Hepatocyte (in vitro differentiated cells): ENCODE data around the gene LURAP1L. TPM values are rescaled to one million over a fixed set of nuclear protein-coding genes. Genes with fewer than 3 reads are reported as not detected.

Experiments used
- DNase-seq: peaks from one replicate; pipeline ENCODE4 v3.0.0-alpha.2; 2016; ENCODE audit warnings: low spot score
- H2AFZ ChIP-seq: fragments of 200-600 bp; sonication (generic); 2 replicates; pipeline ENCODE4 v1.6.0; 2016; ENCODE audit warnings: antibody characterized with exemption, mild to moderate bottlenecking
- H3K27ac ChIP-seq: fragments of 200-600 bp; sonication (generic); 2 replicates; pipeline ENCODE4 v1.5.1; 2016; ENCODE audit warnings: mild to moderate bottlenecking
- H3K27me3 ChIP-seq: fragments of 200-600 bp; sonication (generic); 2 replicates; pipeline ENCODE4 v1.6.1; 2016
- H3K36me3 ChIP-seq: fragments of 200-600 bp; sonication (generic); replicated peaks from 2 replicates; pipeline ENCODE4 v1.5.1; 2016; ENCODE audit warnings: low read depth; ENCODE audit not compliant: insufficient read depth
- H3K4me1 ChIP-seq: fragments of 200-600 bp; sonication (generic); 2 replicates; pipeline ENCODE4 v1.5.1; 2016; ENCODE audit warnings: mild to moderate bottlenecking, moderate library complexity; ENCODE audit not compliant: insufficient read depth
- H3K4me2 ChIP-seq: fragments of 200-600 bp; sonication (generic); 2 replicates; pipeline ENCODE4 v1.6.0; 2016
- H3K4me3 ChIP-seq: fragments of 200-600 bp; sonication (generic); 2 replicates; pipeline ENCODE4 v1.5.1; 2016; ENCODE audit warnings: mild to moderate bottlenecking
- H3K79me2 ChIP-seq: fragments of 200-600 bp; sonication (generic); 2 replicates; pipeline ENCODE4 v1.6.0; 2017; ENCODE audit warnings: mild to moderate bottlenecking
- H3K9me2 ChIP-seq: fragments of 200-600 bp; sonication (generic); replicated peaks from 2 replicates; pipeline ENCODE4 v1.6.0; 2017; ENCODE audit warnings: mild to moderate bottlenecking; ENCODE audit not compliant: insufficient read depth
- H3K9me3 ChIP-seq: fragments of 200-600 bp; sonication (generic); 2 replicates; pipeline ENCODE4 v1.5.1; 2016; ENCODE audit warnings: low read depth, mild to moderate bottlenecking
- H4K20me1 ChIP-seq: fragments of 200-600 bp; sonication (generic); 2 replicates; pipeline ENCODE4 v1.6.0; 2016; ENCODE audit warnings: mild to moderate bottlenecking; ENCODE audit not compliant: insufficient read depth, poor library complexity, severe bottlenecking
- EZH2 ChIP-seq: fragments of 200-600 bp; sonication (generic); IDR thresholded peaks from 2 replicates; pipeline ENCODE4 v1.6.1; 2016; ENCODE audit warnings: antibody characterized with exemption, mild to moderate bottlenecking, borderline replicate concordance
- EZH2phosphoT487 ChIP-seq: fragments of 200-600 bp; sonication (generic); IDR thresholded peaks from one replicate; pipeline ENCODE4 v1.6.1; 2018; ENCODE audit warnings: antibody characterized with exemption, mild to moderate bottlenecking, low read depth, moderate library complexity; ENCODE audit not compliant: unreplicated experiment, severe bottlenecking
- WGBS: methylation state at CpG from one replicate; pipeline ENCODE4 v1.1.6; 2016; ENCODE audit warnings: low lambda C conversion rate; ENCODE audit errors: missing lambda C conversion rate; 5-methylcytosine and 5-hydroxymethylcytosine counted together
- polyA plus RNA-seq: library from polyadenylated mRNA; unstranded; fragments of >200 nt; fragmentation: Nextera tagmentation; extraction: Ambion mirVana; gene quantifications from 2 replicates; pipeline ENCODE4 v1.2.1, GENCODE V29; 2016
- total RNA-seq: library from RNA; depleted of rRNA; stranded (reverse); fragments of >200 nt; gene quantifications from 2 replicates; pipeline ENCODE4 v1.2.3, GENCODE V29; 2014
- TF ChIP-seq, protein P1 (sequence below): fragments of 200-600 bp; sonication (generic); IDR thresholded peaks from 2 replicates; pipeline ENCODE4 v1.5.1; 2016; ENCODE audit warnings: antibody characterized with exemption, mild to moderate bottlenecking; ENCODE audit not compliant: poor library complexity

The LURAP1L gene
- total and polyA plus RNA-seq, 2 experiments from 2014 or later = 36.1 to 37.6 TPM

DNA sequence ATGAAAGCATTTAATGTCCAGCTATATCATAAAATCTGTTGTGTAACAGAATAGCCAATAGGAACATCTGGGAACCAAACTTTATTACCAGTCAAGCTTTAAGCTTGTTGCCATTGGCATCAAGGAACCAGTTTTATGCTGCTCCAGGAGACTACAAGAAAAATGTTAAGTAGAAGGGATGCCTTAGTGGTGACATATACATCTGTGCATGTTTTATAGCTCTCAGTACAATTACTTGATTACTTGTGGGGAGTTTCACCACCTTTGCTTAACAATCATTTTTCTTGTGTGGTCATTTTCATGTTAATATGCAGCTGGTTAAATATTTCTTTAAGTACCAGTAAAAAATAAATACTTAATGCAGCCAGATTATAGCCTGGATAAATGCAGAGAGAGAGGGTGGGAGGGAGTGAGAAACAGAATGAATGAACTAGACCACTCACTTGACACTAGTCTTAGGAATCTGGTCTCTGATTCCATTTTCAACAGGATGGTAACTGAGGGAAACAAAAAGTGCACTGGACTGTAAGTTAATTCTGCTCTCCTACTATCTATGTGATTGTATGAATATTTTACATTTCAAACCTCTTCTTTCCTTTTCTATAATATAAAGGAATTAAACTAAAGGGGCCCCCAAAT, 35.7 kb upstream of the LURAP1L start:
- no peaks in the 10 kb centered on the region for H3K9me2 ChIP-seq
- no peak overlapping the region for H2AFZ ChIP-seq
- no peaks in the 10 kb centered on the region for H3K36me3 ChIP-seq
- TF ChIP-seq EZH2phosphoT487 = no peak
- TF ChIP-seq, protein P1, sequence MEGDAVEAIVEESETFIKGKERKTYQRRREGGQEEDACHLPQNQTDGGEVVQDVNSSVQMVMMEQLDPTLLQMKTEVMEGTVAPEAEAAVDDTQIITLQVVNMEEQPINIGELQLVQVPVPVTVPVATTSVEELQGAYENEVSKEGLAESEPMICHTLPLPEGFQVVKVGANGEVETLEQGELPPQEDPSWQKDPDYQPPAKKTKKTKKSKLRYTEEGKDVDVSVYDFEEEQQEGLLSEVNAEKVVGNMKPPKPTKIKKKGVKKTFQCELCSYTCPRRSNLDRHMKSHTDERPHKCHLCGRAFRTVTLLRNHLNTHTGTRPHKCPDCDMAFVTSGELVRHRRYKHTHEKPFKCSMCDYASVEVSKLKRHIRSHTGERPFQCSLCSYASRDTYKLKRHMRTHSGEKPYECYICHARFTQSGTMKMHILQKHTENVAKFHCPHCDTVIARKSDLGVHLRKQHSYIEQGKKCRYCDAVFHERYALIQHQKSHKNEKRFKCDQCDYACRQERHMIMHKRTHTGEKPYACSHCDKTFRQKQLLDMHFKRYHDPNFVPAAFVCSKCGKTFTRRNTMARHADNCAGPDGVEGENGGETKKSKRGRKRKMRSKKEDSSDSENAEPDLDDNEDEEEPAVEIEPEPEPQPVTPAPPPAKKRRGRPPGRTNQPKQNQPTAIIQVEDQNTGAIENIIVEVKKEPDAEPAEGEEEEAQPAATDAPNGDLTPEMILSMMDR = no peak
- TF ChIP-seq EZH2 = no peak
- H3K27me3 ChIP-seq = no peaks in the 10 kb centered on the region
- no peaks in the 10 kb centered on the region for H3K79me2 ChIP-seq
- no peaks in the 10 kb centered on the region for H3K4me1 ChIP-seq
- no peak overlapping the region for H3K4me3 ChIP-seq
- no peak for DNase-seq
- no peak overlapping the region for H3K27ac ChIP-seq
- H3K4me2 ChIP-seq = no peak overlapping the region
- H4K20me1 ChIP-seq = no peaks in the 10 kb centered on the region
- no peaks in the 10 kb centered on the region for H3K9me3 ChIP-seq

DNA sequence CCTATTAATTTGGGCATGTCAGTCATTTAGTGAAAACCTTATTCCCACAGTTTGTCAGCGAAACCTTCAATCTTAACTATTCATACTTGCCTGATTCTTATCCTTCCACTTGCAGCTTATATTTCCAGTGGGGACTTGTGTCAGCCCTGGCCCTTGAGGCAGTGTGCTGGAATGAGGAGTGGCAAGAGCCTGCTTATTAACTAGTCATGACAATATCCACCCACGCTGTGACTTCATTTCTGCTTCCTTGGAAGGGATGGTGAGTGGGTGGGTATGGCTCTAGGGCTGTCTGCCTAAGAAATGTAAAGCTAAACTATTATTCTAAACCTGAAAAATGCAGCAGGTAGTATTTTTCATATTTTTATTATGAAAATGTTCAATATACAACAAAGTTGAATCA, 34.0 kb upstream of the LURAP1L start:
- Histone ChIP-seq H3K27me3 (no peaks in the 10 kb centered on the region), H3K4me2 (no peak overlapping the region), H3K4me1 (no peaks in the 10 kb centered on the region), H3K9me3 (no peaks in the 10 kb centered on the region), H3K4me3 (no peak overlapping the region), H2AFZ (no peak overlapping the region), H4K20me1 (no peaks in the 10 kb centered on the region), H3K79me2 (no peaks in the 10 kb centered on the region), H3K36me3 (no peaks in the 10 kb centered on the region), H3K9me2 (no peaks in the 10 kb centered on the region), H3K27ac (no peak overlapping the region)
- TF ChIP-seq EZH2phosphoT487 (no peak), EZH2 (no peak)
- TF ChIP-seq, protein P1 = no peak
- WGBS = 55% methylated on average over 2 of the region's 2 CpGs
- no peak for DNase-seq

DNA sequence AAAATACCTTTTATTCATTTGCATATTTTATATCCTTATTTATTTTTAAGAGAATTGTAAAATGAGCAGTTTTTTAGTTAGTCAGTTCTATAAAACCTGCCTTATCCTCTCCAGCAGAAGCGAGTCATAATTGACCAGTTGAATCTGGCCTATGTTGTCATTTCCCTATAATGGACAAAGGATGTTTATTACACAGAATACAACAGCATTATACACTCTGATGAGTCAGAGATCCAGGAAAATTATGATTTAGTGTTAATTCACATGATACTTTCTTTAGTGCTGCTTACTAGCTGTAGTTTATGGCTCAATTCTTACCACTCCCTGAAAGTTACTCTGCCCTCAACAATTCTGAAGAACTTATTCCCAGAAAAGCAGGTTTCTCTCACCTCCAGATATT, 26.8 kb upstream of the LURAP1L start:
- H3K4me1 ChIP-seq = no peaks in the 10 kb centered on the region
- no peak overlapping the region for H2AFZ ChIP-seq
- TF ChIP-seq, protein P1 = no peak
- TF ChIP-seq EZH2phosphoT487 (no peak), EZH2 (no peak)
- H3K4me3 ChIP-seq = no peak overlapping the region
- H3K4me2 ChIP-seq = no peak overlapping the region
- no peaks in the 10 kb centered on the region for H3K9me2 ChIP-seq
- WGBS = 84% methylated on average over 1 of the region's 1 CpG
- no peaks in the 10 kb centered on the region for H3K9me3 ChIP-seq
- DNase-seq = no peak
- no peaks in the 10 kb centered on the region for H4K20me1 ChIP-seq
- no peaks in the 10 kb centered on the region for H3K36me3 ChIP-seq
- no peaks in the 10 kb centered on the region for H3K27me3 ChIP-seq
- no peaks in the 10 kb centered on the region for H3K79me2 ChIP-seq
- no peak overlapping the region for H3K27ac ChIP-seq

DNA sequence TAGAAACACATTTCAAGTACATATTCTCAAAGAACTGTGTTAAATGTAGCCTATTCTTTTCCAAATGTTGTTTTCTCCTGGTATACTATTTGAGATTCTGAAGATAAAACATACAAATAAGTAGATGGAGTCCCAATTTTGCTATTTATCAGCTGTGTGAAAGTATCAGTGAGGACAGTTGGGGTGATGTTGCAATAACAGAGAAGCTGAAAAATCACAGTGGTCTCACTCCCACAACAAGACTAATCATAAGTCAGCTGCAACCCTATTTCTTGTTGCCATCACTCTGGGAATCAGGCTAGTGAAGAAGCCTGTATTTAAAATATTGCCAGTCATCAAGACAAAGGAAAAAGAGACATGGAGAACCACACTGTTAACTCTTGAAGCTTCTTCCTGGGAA, 25.9 kb upstream of the LURAP1L start:
- Histone ChIP-seq H3K79me2 (no peaks in the 10 kb centered on the region), H3K27ac (no peak overlapping the region), H3K9me3 (no peaks in the 10 kb centered on the region), H4K20me1 (no peaks in the 10 kb centered on the region), H3K27me3 (no peaks in the 10 kb centered on the region), H3K9me2 (no peaks in the 10 kb centered on the region), H3K4me1 (no peaks in the 10 kb centered on the region), H3K36me3 (no peaks in the 10 kb centered on the region), H3K4me3 (no peak overlapping the region), H3K4me2 (no peak overlapping the region), H2AFZ (no peak overlapping the region)
- no peak for DNase-seq
- TF ChIP-seq, protein P1 = no peak
- TF ChIP-seq EZH2 (no peak), EZH2phosphoT487 (no peak)
